Activated CD4-positive, alpha-beta T cell treated with anti-CD3 and anti-CD28 coated beads, Interleukin-2, amount 50 U/mL, for 24 hours (primary cell): ENCODE results near the gene IGHMBP2.
"Not testable (repeated sequence)": the region's sequence is repeated elsewhere in the genome, so short reads cannot be mapped to it uniquely, and the experiment has no call there.

Experiments
- DNase-seq, 2 donors: peaks; one replicate each; pipeline ENCODE4 v3.0.0-alpha.2; 2020; ENCODE audit warnings: low read depth in 1 of 2, low spot score in 1 of 2

IGHMBP2 gene

DNA sequence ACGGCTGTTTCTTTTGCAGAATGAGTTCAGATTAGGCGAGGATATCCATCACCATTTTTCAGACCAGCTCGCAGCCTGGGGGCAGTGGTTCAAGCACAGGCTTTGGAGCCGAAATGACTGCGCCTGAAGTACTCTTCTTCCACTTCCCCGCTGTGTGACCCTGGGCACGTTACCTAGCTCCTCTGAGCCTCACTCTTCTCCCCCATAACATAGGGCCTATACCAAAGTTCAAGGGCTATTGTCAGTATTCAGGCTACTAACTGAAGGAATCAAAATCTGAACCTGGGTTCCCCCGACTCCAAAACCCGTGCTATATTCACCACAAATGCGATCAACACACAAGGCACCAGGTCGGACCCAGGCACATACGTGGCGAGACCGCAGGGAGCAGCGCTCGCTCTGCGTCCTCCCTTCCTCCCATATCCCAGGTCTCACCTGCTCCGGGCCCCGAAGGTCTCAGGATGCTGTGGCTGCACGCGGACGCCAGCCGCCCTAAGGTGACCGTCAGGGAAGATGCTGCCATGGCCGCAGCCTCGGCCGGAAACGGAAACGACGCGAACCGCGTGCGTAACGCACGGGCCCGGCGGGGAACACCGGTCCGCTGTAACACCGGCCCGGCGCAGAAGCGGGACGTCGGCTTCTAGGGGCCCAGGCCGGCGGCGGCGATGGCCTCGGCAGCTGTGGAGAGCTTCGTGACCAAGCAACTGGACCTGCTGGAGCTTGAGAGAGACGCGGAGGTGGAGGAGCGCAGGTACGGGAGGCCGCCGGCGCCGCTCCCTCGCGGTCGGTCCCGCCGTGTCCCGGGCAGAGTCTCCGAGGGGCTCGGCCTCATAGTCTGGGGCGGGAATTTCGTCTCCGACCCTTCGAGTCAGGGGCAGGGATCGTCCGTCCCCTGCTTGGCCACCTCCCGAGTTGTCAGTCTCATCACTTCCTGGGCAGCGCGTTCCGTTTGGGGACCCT is at the start of gene IGHMBP2, which contains the start of gene MRPL21:
TSS of gene IGHMBP2 (plus strand) at position 604 of the 960 bp plus-strand sequence. CDS start at position 666, 62 bp downstream.
TSS of gene MRPL21 (minus strand) at position 545 of the 960 bp plus-strand sequence. CDS start at position 523, 22 bp downstream.
- DNase-seq, result peak; percentile 82 to 83

DNA sequence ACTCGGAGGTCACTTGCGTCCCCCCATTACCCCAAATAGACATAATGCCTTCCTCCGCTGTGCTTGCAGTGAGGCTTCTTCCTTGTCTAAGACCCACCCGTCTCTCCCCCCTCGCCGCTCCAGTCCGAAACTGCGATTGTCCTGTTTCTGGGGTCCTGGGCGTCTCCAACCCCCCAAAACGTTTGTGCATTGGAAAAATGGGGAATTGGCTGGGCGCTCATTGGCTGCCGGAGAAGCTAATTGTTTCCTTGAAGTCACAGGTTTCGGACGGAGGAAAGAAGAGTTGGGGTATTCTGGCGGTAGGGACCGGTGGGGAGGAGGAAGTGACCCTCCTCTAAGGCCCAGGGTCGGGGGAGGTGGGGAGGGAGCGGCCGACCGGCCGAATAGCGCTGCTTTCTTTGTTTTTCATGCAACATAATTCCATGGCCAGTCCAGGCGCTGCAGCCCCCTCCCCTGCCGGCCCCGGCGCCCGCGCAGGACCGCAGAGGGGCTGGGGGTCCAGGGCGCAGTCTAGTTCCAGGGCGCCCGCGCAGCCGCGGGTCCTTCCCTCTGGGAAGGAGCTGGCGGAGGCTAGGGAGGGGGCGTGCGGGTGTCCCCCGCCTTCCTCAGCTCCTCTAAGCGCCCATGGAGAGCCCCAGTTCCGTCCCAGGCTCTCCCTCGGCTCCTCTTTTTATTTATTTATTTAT is 49.3 kb upstream of the IGHMBP2 start:
- no peak for DNase-seq

DNA sequence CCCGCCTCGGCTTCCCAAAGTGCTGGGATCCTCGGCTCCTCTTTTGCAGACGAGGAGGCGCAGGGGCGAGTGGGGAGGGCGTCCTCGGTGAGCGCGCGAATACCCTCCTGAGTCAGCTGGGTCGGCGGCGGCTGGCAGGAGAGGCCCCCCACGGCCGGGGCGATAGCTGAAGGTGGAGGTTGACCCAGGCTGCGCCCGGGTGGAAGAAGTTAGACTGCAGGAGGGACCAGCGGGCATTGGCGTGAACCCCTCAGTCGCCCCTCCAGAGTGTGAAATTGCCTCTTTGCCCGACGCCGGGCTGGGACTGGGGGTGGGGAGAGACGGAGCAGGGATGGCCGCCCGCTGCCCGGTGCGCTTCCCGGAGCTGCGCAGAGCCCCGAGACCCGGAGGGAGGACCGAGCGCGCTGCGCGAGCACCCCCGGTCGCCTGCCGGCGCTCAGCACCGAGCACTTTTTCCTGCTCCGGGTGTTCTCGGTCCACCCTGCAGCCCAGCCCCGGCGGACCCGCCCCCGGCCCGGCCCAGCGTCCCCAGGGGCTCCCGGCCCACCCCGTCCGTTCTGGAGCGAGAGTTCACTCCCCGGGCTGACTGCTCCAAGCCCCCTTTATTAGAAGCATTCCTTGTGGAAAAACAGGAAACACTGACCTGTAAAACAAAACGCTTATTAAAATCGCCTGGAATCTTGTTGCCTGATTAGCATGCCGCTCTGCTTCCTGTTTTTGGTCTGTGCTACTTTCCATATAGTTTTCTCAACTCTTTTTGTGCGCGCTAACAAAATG is 48.3 kb upstream of the IGHMBP2 start:
- DNase-seq, result peak in 1 of 2 donors; percentile 7

DNA sequence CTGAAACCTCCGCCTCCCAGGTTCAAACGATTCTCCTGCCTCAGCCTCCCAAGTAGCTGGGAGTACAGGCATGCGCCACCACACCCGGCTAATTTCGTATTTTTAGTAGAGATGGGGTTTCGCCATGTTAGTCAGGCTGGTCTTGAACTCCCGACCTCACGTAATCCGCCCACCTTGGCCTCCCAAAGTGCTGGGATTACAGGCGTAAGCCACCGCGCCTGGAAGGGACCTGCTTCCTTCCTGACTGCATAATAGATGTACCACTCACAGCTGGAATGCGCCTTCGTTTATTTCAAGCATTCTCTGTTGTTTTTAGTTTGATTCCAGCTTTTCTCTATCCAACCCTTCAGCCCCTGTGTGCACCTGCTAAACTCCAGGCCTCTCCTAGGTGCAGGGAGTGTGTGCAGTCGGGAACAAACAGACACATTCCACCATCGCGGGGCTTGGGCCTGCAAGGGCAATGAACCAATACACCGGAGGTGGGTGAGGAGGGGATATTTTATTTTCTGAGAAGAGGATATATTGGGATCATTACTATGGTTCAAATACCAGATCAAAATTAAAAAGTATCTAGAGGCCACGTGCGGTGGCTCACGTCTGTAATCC is 47.2 kb upstream of the IGHMBP2 start:
- not testable (repeated sequence) for DNase-seq

DNA sequence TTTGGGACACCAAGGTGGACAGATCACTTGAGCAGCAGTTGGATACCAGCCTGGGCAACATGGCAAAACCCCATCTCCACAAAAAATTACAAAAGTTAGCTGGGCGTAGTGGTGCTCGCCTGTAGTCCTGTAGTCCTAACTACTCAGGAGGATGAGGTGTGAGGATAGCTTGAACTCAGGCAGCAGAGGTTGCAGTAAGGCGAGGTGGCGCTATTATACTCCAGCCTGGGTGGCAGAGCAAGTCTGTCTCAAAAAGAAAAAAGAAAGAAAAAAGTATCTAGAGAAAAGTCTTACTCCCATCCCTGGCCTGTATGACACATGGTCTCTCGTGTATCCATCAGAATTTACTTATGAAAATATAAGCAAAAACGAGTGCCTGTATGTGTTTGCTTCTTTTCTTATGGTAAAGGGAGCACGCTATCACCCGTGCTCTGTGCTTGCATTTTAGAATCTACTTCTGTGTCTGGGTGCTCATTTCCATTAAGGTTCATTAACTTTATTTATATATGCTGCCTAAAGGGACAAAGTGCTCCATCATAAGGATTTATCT is 46.6 kb upstream of the IGHMBP2 start:
- no peak for DNase-seq

DNA sequence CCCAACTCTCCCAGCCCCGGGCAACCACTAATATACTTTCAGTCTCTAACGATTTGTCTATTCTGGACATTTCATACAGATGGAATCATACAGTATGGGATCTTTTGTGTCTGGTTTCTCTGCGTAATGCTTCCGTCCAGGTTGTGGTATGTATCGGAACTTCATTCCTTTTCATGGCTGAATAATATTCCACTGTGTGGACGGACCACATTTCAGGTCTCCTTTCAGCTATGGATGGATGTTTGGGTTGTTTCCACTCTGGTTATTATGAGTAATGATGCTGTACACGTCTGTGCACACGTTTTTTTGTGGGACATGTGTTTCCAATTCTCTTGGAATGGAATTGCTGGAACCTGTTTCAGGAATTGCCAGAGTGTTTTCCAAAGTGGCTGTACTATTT is 44.6 kb upstream of the IGHMBP2 start:
- DNase-seq, result no peak

DNA sequence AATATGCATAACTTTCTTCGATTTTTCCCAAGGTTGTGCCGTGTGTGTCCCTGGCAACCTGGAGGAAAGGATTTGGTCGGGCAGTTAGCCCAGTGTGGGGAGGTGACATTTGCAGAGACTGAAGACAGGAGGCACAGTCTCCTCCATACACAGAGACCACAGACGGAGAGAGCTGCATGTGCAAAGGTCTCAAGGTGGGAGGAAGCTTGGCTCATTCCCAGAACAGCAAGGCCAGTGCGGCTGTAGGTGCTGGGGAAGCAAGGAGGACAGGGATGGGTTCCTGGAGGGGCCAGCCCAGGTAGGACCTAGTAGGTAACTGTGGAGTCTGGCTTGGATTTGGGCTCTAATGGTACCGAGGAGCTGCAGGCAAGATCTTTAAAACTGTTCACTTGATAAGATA is 41.3 kb upstream of the IGHMBP2 start:
- no peak for DNase-seq

DNA sequence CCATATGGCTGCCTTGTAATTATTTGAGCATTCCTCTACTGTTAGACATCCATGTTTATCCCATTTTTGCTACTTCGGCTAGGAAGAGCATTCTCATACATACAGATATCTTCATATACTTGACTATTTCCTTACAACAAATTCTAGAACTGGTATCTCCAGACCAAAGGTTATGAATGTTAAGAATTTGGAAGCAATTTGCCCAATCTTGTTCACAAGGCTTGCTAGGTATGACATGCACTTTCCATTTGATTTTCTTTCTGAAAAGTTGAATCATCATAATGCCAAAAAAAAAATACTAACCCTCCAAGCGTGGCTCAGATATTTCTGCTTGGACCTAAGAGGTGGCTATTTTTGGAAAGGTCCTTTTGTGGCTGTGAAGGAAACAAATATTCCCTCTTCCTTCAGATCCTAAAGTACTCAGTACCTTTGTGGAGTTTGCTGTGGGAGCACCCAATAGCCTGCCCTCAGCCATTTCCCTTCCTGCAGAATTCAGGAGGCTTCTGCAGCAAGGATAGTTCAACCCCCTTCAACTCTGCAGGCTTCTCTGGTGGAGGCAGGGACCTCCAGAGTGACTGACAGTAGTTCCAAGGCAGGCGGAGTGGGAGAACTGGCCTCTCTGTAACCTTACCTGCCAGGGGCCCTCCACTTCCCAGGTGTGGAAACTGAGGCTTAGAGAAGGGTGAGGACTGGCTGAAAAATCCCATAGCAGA is 40.0 kb upstream of the IGHMBP2 start:
- DNase-seq, result no peak

DNA sequence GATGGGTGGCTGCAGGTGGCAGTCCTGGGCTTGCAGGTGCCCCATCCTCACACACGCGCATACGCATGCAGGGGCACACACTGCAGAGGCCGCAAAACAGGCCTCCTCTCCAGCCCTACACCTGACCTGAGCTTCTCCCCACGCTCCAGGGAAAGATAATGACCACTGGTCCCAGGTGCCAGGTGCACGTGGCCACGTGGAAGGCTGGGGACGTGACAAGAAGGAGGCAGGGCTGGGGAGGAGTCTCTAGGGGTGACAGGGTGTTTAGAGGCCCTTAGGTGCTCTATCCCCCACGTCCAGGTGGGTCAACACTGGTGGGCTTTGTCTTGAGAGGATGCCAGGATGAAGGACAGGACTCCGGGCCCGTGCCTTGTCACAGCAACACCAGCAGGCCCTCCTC is 38.5 kb upstream of the IGHMBP2 start:
- DNase-seq, result no peak

DNA sequence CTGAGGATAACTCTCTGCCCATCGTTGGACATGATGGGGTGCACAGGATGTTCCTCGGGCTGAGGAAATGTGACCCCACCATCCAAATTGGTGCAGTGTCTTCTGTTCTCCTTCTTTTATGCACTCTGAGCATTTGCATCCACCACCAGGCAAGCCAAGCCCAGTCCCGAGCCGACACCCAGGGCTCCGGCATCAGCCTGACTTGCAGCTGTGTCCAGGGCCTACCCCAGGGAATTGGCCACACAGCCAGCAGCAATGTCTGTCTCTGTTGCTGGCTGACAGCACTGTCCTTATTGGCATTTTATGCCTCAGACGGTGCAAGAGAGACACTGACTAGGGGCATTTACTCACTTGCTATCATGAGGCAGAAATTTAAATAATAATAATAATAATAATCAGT is 36.6 kb upstream of the IGHMBP2 start:
- DNase-seq, result no peak

DNA sequence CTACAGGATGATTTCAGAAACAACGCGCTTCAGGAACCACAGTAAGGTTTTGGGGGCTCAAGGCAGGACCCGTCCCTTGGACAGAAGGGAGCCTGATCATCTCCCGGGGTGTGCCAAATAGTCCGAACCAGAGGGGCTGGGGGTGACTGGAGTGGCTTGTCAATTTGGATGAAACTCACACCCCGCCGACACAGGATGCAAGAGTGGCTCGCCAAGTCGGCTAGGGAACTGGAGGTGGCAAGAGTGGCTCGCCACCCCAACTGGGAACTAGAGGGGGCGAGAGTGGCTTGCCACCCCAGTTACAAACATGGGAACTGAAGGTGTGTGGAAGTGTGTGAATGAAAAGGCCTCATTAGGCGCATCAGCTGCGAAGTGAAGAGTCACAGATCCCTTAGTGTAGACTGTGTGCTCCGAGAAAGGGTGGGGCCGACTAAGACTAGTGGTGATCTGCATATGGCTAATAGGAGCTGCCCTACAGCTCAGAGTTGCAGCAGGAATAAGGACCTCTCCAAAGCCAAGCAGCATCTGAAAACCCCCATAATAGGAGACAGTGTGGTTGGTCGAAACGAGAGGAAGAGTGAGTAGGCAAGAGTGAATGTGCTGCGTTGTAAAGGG is 35.4 kb upstream of the IGHMBP2 start:
- no peak for DNase-seq

DNA sequence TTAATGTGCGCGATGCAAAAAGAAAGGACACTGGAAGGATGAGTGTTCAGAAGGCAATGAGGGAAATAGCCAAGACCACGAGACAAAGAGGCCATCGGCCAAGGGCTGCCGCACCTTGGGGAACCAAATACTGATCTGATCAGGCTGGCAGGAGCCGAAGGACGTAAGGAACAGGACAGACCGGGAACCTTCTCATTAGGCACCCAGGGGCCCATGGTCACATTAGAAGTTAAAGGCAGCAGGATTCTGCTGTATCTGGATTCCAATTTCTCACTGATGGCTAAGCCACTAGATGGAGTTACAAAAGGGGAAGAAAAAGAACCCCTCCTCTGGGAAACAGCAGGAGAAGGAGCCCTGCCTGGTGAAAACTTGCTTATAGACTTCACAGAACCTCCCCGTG is 33.2 kb upstream of the IGHMBP2 start:
- no peak for DNase-seq

DNA sequence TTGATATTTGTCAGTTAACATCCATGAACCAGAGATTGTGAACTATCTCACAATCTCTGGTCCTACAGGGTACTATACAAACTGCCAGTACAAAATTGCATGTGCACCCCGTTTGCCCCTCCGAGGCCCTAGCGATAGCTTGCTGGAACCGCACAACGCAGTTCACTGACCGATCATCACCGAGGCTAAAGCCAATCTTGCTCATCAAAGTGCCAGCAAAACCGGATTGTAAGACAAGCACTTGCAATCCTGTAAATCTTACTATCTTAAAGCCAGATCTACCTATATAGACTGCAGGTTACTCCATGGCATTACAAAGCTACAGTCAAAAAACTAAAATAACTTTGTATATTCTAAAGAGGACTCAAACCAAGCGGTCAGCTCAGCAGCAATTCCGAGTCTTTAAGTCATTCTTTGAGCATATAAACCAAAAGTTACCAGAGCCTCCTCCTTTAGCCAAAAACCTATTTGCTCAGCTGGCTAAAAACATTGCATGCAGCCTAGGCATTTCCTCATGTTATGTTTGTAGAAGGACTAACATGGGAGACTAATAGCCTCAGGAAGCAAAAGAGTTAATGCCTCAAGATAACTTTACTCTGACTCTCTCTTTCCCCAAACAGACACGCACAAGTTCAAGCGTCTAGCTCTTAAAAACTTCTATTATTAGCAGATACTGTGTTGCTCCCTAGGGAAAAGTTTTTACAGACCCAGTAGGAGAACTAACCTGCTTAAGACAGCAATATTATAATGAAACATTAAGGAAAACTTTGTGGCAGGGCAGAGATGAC is 31.3 kb upstream of the IGHMBP2 start:
- no peak for DNase-seq

DNA sequence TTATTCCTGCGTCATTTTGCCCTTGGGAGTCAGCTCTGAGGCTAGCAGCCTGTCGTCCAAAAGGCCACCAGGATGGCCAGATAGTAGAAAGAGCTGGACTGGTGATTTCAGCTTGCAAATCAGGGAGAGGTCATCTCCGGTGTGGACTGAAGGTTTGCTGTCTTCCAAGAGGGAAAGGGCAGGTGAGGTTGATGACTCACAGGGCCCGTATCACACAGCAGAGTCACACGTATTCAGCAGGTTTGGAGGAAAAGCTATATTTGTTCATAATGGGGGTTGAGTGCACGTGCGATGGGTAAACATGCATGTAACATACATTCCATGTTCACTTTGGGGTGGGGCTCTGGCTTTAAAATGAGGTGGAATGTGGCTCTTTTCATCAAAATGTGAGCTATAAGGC is 25.7 kb upstream of the IGHMBP2 start:
- no peak for DNase-seq

DNA sequence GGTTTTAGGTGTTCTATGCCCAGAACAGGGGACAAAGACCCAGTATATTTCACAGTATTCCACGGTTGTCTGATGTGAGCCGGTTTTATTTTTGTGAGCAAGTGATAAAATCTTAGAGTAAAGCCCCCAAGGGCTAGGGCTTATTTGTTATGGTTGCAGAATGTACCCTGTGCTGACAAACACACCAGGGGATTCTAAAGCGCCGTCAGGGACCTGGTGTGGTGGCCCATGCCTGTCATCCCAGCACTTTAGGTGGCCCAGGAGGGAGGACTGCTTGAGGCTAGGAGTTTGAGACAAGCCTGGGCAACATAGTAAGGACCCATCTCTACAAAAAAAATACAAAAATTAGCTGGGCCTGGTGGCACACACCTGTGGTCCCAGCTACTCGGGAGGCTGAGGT is 22.8 kb upstream of the IGHMBP2 start:
- no peak for DNase-seq

DNA sequence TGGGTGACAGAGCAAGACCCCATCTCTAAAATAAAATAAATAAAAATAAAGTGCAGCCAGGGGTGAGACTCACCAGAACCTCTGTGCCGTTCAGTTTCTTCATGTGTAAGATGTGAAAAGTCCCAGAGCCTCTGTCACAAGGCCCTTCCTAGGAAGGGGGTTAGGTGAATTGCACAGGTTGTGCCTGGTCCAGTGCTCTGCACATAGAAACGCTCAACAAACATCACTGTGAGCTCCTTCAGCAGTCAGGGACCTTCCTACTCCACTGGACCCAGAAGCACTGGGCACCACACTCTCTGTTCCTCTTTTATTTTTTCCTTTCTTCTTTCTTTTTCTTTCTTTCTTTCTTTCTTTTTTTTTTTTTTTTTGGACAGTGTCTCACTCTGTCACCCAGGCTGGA is 22.4 kb upstream of the IGHMBP2 start:
- DNase-seq, result no peak

DNA sequence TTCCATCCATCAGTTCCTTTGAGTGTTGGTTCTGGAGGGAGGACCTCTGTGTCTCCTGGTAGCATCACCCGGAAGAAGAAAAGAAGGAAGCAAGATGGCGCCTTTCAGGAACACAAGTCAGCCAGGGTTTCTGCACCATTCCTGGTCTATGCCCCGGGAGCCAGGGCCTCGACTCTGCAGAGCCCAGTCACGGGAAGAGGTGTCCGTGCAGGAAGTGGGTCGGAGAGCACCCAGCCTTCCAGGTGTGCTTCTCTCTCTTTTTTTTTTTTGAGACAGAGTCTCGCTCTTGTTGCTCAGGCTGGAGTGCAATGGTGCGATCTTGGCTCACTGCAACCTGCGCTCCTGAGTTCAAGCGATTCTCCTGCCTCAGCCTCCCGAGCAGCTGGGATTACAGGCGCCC is 21.3 kb upstream of the IGHMBP2 start:
- no peak for DNase-seq

DNA sequence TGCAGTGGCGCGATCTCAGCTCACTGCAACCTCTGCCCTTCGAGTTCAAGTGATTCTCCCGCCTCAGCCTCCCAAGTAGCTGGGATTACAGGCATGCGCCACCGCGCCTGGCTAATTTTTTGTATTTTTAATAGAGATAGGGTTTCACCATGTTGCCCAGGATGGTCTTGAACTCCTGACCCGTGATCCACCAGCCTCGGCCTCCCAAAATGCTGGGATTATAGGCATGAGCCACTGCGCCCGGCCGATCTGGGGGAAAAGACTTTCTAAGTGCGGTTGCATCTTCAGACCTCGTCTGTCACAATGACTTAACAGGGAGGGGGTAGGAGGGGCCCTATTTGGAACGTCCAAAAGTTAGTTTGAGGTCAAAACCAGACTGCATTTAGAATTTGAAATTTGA is 18.9 kb upstream of the IGHMBP2 start:
- not testable (repeated sequence) for DNase-seq

DNA sequence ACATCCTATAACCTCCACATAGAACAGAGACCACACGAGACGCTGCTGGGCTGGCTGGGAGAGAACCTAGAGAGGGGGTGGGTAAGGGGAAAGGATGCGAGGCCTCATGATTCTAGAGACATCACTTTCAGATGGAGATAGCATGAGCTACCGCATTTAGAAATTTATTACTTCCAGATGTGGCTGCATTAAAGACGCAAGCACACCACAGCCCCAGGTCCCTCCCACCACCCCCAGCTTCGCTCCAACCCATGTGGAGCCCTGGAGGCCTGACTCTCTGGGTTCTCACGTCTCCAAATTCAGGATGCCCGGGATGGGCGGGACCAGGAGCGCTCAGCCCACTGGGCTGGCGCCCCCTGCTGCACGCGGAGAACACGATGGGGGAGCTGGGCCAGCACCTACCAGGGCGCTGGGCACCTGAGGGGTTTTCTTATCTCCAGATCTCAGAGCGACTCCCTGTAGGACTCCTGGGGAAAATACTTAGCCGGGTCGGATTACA is 13.7 kb upstream of the IGHMBP2 start:
- no peak for DNase-seq
